Measurements from ENCODE around the gene RXRB. TPM values are rescaled to one million over a fixed set of nuclear protein-coding genes. Genes with fewer than 3 reads are reported as not detected.

The RXRB gene
- polyA plus RNA-seq, 3 donors, result 4.5 to 74.5 (median 5.1) TPM

- no peaks in the 10 kb centered on the region for H3K9me3 ChIP-seq (replicated peaks in 1 of 2; ENCODE audit: control insufficient read depth in 1 of 2, insufficient read depth in 1 of 2, low read length in 2 of 2)
- H3K36me3 Mint-ChIP-seq, result peaks cover 25 to 27% of the 10 kb centered on the region in 2 donors
- intact Hi-C loops (cut with micrococcal nuclease), result loop anchor here (5.0 to 10.0 kb wide), 2 partner anchors 93 to 210 kb away; partner anchors contain the start of genes CUTA (in 1 of the 2), PHF1 (in 1 of the 2) and RGL2 (in 1 of the 2)
Measured at GRCh38 chr6:33204415-33205190, 4.1 kb upstream of the RXRB start, which contains the start of gene HSD17B8. Gene HSD17B8, plus strand, starts transcription at chr6:33204655. Its CDS starts 14 bp downstream, at chr6:33204669.

More at GRCh38 chr6:33204415-33205190, 4.1 kb upstream of the RXRB start, which contains the start of gene HSD17B8:
- H2AFZ ChIP-seq (ENCODE audit: insufficient read depth, low read depth, low read length, poor library complexity, severe bottlenecking), result peak within 1 kb of the TSS; percentile 84
- Mint-ChIP-seq H3K4me3 (peak within 1 kb of the TSS; percentile 83 to 90), H3K9me3 (peaks cover 0 to 3% (median 0%) of the 10 kb centered on the region in 7 donors), H3K4me1 (peaks cover 54% of the 10 kb centered on the region), H3K27ac (peak within 1 kb of the TSS; percentile 37 to 84 (median 66)), H3K27me3 (ENCODE audit: low read depth in 3 of 3) (peaks cover 0 to 13% (median 12%) of the 10 kb centered on the region in 3 donors)
- peak; percentile 86 to 95 (median 86) for DNase-seq
- peak within 1 kb of the TSS; percentile 56 for H3K9ac ChIP-seq (ENCODE audit: insufficient read depth, low read length, poor library complexity, severe bottlenecking)
- H3K36me3 ChIP-seq (replicated peaks in 1 of 2; ENCODE audit: control insufficient read depth in 1 of 2, insufficient read depth in 2 of 2, low read length in 2 of 2), result peaks cover 20 to 23% of the 10 kb centered on the region in 2 donors
- peak within 1 kb of the TSS in 1 of 2 donors; percentile 52 for H3K27ac ChIP-seq (ENCODE audit: low read depth in 1 of 2, low read length in 2 of 2)
- H3K4me2 ChIP-seq (replicated peaks; ENCODE audit: extremely low read depth, low read length, poor library complexity, severe bottlenecking), result peak within 1 kb of the TSS; percentile 90
- H3K4me1 ChIP-seq (ENCODE audit: control insufficient read depth in 1 of 2, insufficient read depth in 2 of 2, low read length in 2 of 2), result peaks cover 42 to 59% of the 10 kb centered on the region in 2 donors
- 0% methylated on average over 24 of the region's 48 CpGs for WGBS (ENCODE audit: insufficient coverage)
- H3K4me3 ChIP-seq (replicated peaks in 1 of 3; ENCODE audit: low read depth in 2 of 3, low read length in 3 of 3), result peak within 1 kb of the TSS; percentile 62 to 84 (median 74)
- no peak for TF ChIP-seq CTCF (IDR thresholded peaks at IDR 0.05)
- peaks cover 35% of the 10 kb centered on the region for H3K79me2 ChIP-seq (ENCODE audit: insufficient read depth, low read length)
- H4K20me1 ChIP-seq (ENCODE audit: insufficient read depth, low read length), result peaks cover 15% of the 10 kb centered on the region
- H3K27me3 ChIP-seq (ENCODE audit: control insufficient read depth in 2 of 2, insufficient read depth in 2 of 2, low read length in 2 of 2), result no peaks in the 10 kb centered on the region
